Cardiac ventricle fibroblast (primary cell): Measurements from ENCODE around the gene MON2. TPM values are rescaled to one million over a fixed set of nuclear protein-coding genes. Genes with fewer than 3 reads are reported as not detected.

ENCODE experiments used
- total RNA-seq: library from RNA; depleted of rRNA; stranded (reverse); fragments of >200 nt; gene quantifications from 2 replicates; pipeline ENCODE4 v1.2.3, GENCODE V29; 2015

MON2 gene
- total RNA-seq, result 32.7 and 37.1 TPM in 2 replicates

GRCh38 chr12:62466594-62467491 is at the start of gene MON2:
TSS of gene MON2 (plus strand) at chr12:62466826. CDS start at chr12:62467208, 382 bp downstream.

Other genes starting within 250 kb of the MON2 start
- gene USP15, start 206.4 kb upstream of the MON2 start, total RNA-seq, result 12.6 and 21.1 TPM in 2 replicates